HEK293T (cell line): ENCODE results near the gene ARPC1B.
"Not testable (repeated sequence)": the region's sequence is repeated elsewhere in the genome, so short reads cannot be mapped to it uniquely, and the experiment has no call there.

Experiments used
- CTCF ChIA-PET: fragments of 350-600 bp; formaldehyde crosslinking; extraction: SDS; loops from one replicate; lab custom pipeline; 2021; ENCODE audit warnings: antibody characterized with exemption, inconsistent platforms; lab: Yijun Ruan, JAX
- POLR2A ChIA-PET: fragments of 350-600 bp; formaldehyde crosslinking; extraction: SDS; loops from one replicate; lab custom pipeline; 2020; ENCODE audit warnings: antibody characterized with exemption, inconsistent platforms; lab: Yijun Ruan, JAX
- DNase-seq: peaks from one replicate; pipeline ENCODE4 v3.0.0; 2012; ENCODE audit warnings: mixed read lengths; ENCODE audit errors: extremely low spot score
- ARNT ChIP-seq: fragments of 450-650 bp; IDR thresholded peaks from 2 replicates; pipeline ENCODE4 v1.6.1; 2017; ENCODE audit warnings: mild to moderate bottlenecking
- BHLHE40 ChIP-seq: fragments of 450-650 bp; IDR thresholded peaks from 2 replicates; pipeline ENCODE4 v1.6.1; 2016; ENCODE audit warnings: mild to moderate bottlenecking, moderate library complexity, borderline replicate concordance
- CTBP1 ChIP-seq: fragments of 450-650 bp; IDR thresholded peaks from 2 replicates; pipeline ENCODE4 v1.6.1; 2016; ENCODE audit warnings: borderline replicate concordance
- ELF4 ChIP-seq: fragments of 450-650 bp; IDR thresholded peaks from 2 replicates; pipeline ENCODE4 v1.6.1; 2017; ENCODE audit warnings: antibody characterized with exemption
- FOXA1 ChIP-seq: fragments of 450-650 bp; IDR thresholded peaks from 2 replicates; pipeline ENCODE4 v1.6.1; 2016; ENCODE audit warnings: mild to moderate bottlenecking
- FOXK2 ChIP-seq: fragments of 450-650 bp; IDR thresholded peaks from 2 replicates; pipeline ENCODE4 v1.6.1; 2016; ENCODE audit warnings: mild to moderate bottlenecking
- FOXM1 ChIP-seq: fragments of 450-650 bp; IDR thresholded peaks from 2 replicates; pipeline ENCODE4 v1.6.1; 2017; ENCODE audit warnings: mild to moderate bottlenecking, borderline replicate concordance
- HDGF ChIP-seq: fragments of 450-650 bp; IDR thresholded peaks from 2 replicates; pipeline ENCODE4 v1.6.1; 2017; ENCODE audit warnings: antibody characterized with exemption, borderline replicate concordance
- L3MBTL2 ChIP-seq: fragments of 450-650 bp; conservative IDR thresholded peaks from 2 replicates; pipeline ENCODE4 v1.6.1; 2016; ENCODE audit warnings: mild to moderate bottlenecking
- LEF1 ChIP-seq: fragments of 450-650 bp; IDR thresholded peaks from 2 replicates; pipeline ENCODE4 v1.6.1; 2017; ENCODE audit warnings: mild to moderate bottlenecking, borderline replicate concordance
- NFRKB ChIP-seq: fragments of 450-650 bp; IDR thresholded peaks from 2 replicates; pipeline ENCODE4 v1.6.1; 2016; ENCODE audit warnings: mild to moderate bottlenecking, moderate library complexity
- PKNOX1 ChIP-seq: fragments of 450-650 bp; IDR thresholded peaks from 2 replicates; pipeline ENCODE4 v1.6.1; 2016
- SP1 ChIP-seq: fragments of 450-650 bp; IDR thresholded peaks from 2 replicates; pipeline ENCODE4 v1.6.1; 2017
- SUZ12 ChIP-seq: fragments of 450-650 bp; IDR thresholded peaks from 2 replicates; pipeline ENCODE4 v1.6.1; 2016; ENCODE audit warnings: mild to moderate bottlenecking
- TARDBP ChIP-seq: fragments of 450-650 bp; IDR thresholded peaks from 2 replicates; pipeline ENCODE4 v1.6.1; 2016
- ZNF384 ChIP-seq: fragments of 450-650 bp; IDR thresholded peaks from 2 replicates; pipeline ENCODE4 v1.6.1; 2016

The ARPC1B gene

GRCh38 chr7:99373091-99374066, 1.2 kb upstream of the ARPC1B start:
- POLR2A ChIA-PET: interaction anchor here (0.6 to 1.4 kb wide), 3 partner anchors 35 to 48 kb away, joined by 3 to 5 read pairs (median 3); partner anchors contain the start of genes ARPC1A, BUD31 and PDAP1

DNA sequence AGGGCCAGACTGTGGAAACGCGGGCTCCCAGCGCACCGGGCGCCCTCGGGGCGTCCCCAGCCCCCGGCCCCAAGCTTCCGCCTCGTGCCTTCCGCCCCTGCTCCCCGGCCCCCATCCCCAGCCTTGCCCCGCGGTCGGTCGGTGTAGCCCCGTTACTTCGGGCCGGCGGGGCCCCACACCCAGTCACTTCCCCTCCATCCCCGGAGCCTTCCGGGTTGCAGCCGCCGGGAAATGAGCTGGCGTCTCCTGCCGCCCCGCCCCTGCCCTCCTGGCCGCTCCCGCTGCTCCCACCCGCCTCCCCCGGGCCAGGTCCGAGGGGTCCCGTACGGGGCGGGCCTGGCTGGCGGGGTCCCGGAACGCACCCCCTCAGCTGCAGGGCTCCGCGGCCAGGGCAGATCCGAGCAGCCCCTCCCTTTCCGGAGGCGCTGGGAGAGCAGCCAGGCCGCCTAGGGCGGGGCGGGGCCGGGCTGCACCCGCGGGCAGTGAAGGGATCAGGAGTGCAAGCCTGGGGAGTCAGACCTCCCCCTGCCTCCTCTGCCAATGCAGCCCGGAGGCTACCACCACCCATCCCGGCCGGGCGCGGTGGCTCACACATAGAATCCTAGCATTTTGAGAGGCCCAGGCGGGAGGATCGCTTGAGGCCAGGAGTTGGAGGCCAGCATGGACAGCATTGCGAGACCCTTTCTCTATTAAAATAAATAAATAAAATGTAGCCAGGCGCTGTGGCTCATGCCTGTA, 709 bp downstream of the ARPC1B start:
- DNase-seq: peak; percentile 68
- TF ChIP-seq PKNOX1 (no peak), ARNT (no peak), LEF1 (no peak), TARDBP (no peak)
- POLR2A ChIA-PET: interaction anchor here (0.7 to 1.0 kb wide), 2 partner anchors 32 to 34 kb away, joined by 4 to 8 read pairs; partner anchors contain the start of genes BUD31 and PDAP1
- CTCF ChIA-PET: no interaction called here

More at GRCh38 chr7:99373091-99374066, 1.2 kb upstream of the ARPC1B start:
- DNase-seq: no peak
- TF ChIP-seq CTBP1: no peak
- TF ChIP-seq TARDBP: no peak
- TF ChIP-seq ZNF384: no peak
- TF ChIP-seq HDGF: no peak
- no peak for TF ChIP-seq SP1
- TF ChIP-seq SUZ12: no peak
- no peak for TF ChIP-seq BHLHE40
- TF ChIP-seq FOXM1: no peak
- no peak for TF ChIP-seq FOXA1
- no peak for TF ChIP-seq L3MBTL2
- no peak for TF ChIP-seq PKNOX1
- no peak for TF ChIP-seq NFRKB
- no peak for TF ChIP-seq ARNT
- TF ChIP-seq LEF1: no peak
- no peak for TF ChIP-seq FOXK2
- TF ChIP-seq ELF4: no peak
- CTCF ChIA-PET: no interaction called here

- POLR2A ChIA-PET: no interaction called here
- CTCF ChIA-PET: no interaction called here
- no peak for TF ChIP-seq FOXM1
- TF ChIP-seq TARDBP: no peak
- TF ChIP-seq SP1: no peak
- no peak for TF ChIP-seq FOXK2
- TF ChIP-seq HDGF: no peak
- no peak for TF ChIP-seq SUZ12
- no peak for TF ChIP-seq FOXA1
- TF ChIP-seq CTBP1: no peak
- no peak for TF ChIP-seq L3MBTL2
- TF ChIP-seq BHLHE40: no peak
- TF ChIP-seq ARNT: no peak
- TF ChIP-seq ELF4: no peak
- no peak for TF ChIP-seq PKNOX1
- no peak for TF ChIP-seq ZNF384
- no peak for TF ChIP-seq NFRKB
- TF ChIP-seq LEF1: no peak
- no peak for DNase-seq
Measured at GRCh38 chr7:99379043-99379577, 4.6 kb downstream of the ARPC1B start.

DNA sequence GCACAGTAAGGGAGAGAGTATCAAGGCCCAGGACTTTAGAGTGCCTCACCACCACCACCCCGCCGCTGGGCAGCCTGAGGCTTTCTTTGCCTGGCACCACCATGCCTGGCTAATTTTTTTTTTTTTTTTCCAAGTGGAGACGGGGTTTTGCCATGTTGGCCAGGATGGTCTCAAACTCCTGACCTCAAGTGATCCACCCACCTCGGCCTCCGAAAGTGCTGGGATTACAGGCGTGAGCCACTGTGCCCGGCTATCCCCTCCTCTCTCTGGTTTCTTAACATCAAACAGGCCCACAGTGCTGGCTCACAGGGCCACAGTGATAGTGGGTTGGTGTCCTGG, 5.1 kb downstream of the ARPC1B start:
- DNase-seq, CTCF ChIA-PET, POLR2A ChIA-PET: not testable (repeated sequence)

DNA sequence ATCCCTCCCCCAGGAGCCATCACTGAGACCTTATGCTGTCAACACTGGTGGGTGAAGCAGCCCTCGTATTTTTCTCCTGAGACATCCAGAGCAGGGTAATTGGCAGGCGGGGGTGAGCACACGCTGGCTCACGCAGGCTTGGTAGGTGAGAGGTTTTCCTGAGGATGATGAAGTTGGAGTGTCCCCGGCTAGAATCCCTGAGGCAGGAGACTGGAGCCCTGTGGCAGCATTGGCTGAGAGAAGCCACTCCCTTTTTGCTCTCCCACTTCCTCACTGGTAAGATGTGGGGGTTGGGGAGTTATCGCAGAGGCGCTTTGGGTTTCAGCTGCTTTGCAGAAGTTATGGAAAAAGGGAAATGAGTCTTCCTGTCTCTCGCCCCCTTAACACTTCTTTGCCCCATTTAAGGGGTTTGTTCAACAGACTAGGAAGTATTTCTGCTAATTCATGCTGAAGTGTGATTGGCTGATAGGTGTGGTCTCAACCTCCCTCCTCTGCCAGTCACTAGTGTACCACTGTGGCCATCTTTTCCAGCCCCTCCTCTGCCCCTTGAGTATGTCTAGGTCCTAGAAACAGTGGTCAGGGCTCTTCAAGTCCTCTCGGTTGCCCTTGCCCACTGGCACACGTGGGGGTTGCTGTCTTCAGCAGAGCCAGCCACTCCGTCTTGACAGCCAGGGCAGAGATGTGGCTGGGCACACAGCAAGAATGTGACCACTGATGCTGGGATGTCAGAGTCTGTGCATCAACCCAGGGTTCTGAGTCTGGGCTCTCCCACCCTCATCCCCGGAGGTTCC, 5.7 kb downstream of the ARPC1B start:
- POLR2A ChIA-PET: no interaction called here
- no peak for DNase-seq
- CTCF ChIA-PET: no interaction called here
- TF ChIP-seq ELF4 (no peak), SUZ12 (no peak), FOXA1 (no peak), ARNT (no peak)
